GM12872 (cell line): ENCODE results near the gene C1orf210.

Source experiments
- TF ChIP-seq, protein P1 (sequence below): IDR thresholded peaks from 3 replicates; pipeline ENCODE4 v1.5.1; 2011; ENCODE audit warnings: low read depth, mild to moderate bottlenecking, low read length, moderate library complexity; ENCODE audit not compliant: insufficient read depth

The C1orf210 gene

GRCh38 chr1:43270421-43271095 lies 14.8 kb downstream of the C1orf210 start:
- TF ChIP-seq, protein P1, sequence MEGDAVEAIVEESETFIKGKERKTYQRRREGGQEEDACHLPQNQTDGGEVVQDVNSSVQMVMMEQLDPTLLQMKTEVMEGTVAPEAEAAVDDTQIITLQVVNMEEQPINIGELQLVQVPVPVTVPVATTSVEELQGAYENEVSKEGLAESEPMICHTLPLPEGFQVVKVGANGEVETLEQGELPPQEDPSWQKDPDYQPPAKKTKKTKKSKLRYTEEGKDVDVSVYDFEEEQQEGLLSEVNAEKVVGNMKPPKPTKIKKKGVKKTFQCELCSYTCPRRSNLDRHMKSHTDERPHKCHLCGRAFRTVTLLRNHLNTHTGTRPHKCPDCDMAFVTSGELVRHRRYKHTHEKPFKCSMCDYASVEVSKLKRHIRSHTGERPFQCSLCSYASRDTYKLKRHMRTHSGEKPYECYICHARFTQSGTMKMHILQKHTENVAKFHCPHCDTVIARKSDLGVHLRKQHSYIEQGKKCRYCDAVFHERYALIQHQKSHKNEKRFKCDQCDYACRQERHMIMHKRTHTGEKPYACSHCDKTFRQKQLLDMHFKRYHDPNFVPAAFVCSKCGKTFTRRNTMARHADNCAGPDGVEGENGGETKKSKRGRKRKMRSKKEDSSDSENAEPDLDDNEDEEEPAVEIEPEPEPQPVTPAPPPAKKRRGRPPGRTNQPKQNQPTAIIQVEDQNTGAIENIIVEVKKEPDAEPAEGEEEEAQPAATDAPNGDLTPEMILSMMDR = no peak

GRCh38 chr1:43269627-43270375 lies 15.6 kb downstream of the C1orf210 start, which contains the start of gene TMEM125:
Gene TMEM125 (plus strand): TSS chr1:43269983. CDS start chr1:43272723, 2,740 bp downstream.
- TF ChIP-seq, protein P1 = no peak

- TF ChIP-seq, protein P1 = no peak
These were observed 17.5 kb downstream of the C1orf210 start for GRCh38 chr1:43267818-43268425.

DNA sequence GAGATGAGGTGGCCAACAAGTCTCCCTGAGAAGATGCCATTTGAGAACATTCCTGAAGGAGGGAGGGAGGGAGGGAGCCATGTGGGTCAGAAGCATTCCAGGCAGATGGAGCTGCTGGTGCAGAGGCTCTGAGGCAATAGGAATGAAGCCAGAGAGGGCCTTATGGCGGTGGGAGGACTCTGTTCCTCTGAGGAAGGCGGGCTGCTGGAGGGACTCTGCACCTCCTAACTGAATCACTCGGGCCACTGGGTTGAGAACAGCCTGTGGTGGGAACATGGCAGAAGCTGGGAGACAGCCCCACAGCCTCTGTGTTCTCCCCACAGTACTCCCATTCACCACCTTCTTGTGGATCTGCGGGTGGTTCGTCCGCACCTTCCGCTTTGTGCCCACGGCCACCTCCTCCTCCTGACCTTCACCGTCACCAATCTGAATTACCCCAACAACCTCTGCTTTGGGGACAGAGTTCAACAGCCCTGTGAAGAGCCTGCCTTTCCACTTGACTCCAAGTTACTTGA lies 18.0 kb downstream of the C1orf210 start:
- TF ChIP-seq, protein P1 = no peak

GRCh38 chr1:43266881-43267280 lies 18.5 kb downstream of the C1orf210 start:
- TF ChIP-seq, protein P1 = no peak

DNA sequence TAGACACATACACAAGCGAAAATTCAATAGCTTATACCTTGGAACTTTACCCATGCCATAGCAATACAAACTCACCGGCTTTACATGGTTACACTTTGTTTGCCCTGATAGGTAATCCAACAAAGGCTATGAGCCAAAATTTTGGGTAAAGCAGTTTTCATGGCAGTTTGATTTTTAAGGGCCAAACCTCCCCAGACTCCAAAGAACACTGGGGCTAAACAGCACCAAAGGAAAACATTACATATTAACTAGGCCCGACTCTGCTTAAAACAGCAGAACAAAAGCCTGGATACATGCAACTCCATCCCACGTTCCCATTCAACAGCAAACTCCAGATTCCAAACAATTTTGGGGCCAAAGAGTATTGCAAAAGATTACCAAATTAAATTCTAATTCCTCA lies 19.9 kb downstream of the C1orf210 start:
- TF ChIP-seq, protein P1 = no peak

DNA sequence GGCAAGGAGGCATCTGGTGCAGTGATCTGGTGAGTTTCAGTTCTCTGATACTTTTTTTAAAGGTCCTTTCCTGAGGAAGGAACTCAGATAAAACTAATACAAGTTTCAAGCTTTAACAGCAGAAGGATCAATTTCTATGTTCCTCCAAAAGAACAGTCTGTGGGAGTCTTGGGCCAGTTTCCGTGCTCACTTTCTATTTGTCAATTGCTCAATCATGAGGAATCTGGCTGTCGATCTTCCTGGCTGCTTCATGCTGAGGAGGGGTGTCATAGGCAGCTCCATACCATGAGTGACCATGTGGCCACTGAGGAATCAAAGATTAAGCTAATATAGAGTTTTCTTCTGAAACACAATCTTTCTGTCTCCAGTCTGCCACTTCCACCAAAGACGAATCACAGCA lies 27.0 kb downstream of the C1orf210 start:
- TF ChIP-seq, protein P1 = no peak
